Panc1 (cell line): ENCODE results near the gene CCSER2.

ENCODE experiments used
- CTCF ChIP-seq: fragments of 450-650 bp; IDR thresholded peaks from 2 replicates; pipeline ENCODE4 v1.5.1; 2017; ENCODE audit warnings: mild to moderate bottlenecking
- POLR2AphosphoS5 ChIP-seq: IDR thresholded peaks from 2 replicates; pipeline ENCODE4 v1.6.1; 2012; ENCODE audit warnings: mild to moderate bottlenecking, low read depth, low read length, moderate library complexity
- SIN3A ChIP-seq: IDR thresholded peaks from 2 replicates; pipeline ENCODE4 v1.6.1; 2012; ENCODE audit warnings: low read depth, mild to moderate bottlenecking, low read length, moderate library complexity, borderline replicate concordance; ENCODE audit not compliant: insufficient read depth
- TCF7L2 ChIP-seq: IDR thresholded peaks from 2 replicates; pipeline ENCODE4 v1.6.1; 2011; ENCODE audit warnings: mild to moderate bottlenecking, low read depth, low read length, inconsistent platforms

GRCh38 chr10:84337199-84337598 lies 8.8 kb downstream of the CCSER2 start:
- TF ChIP-seq SIN3A, result no peak
- no peak for TF ChIP-seq TCF7L2
- no peak for TF ChIP-seq CTCF
- no peak for TF ChIP-seq POLR2AphosphoS5
